ENCODE results near the gene CXCR3. TPM values are rescaled to one million over a fixed set of nuclear protein-coding genes. Genes with fewer than 3 reads are reported as not detected.

Gene CXCR3
- total RNA-seq, 1 experiment from 2014 or later = not detected

DNA sequence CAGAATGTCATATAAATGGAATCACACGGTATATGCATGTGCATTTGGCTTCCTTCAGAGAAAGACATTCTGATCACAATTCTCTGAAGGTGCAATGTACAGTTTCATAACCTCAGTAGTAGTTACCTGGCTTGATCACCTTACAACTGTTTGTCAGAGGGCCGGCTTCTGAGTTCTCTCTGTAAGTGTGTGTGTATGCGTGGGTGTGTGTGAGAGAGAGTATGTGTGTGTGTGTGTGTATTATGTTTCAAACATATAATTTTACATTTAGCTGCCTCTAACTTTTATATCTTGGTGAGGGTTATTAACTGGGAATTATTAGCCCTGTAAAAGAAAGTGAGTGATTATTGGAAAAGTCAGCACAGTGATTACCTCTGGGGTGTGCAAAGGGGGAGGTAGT lies 41.0 kb upstream of the CXCR3 start:
- no TSS peak for BruUV-seq (replicated peaks)
- no peak overlapping the region for H3K4me2 ChIP-seq (ENCODE audit: low read length)
- intact Hi-C loops (cut with micrococcal nuclease) = no loop called here
- no peaks in the 10 kb centered on the region for H3K9me3 ChIP-seq (ENCODE audit: control insufficient read depth in 1 of 2, insufficient read depth in 1 of 2, low read depth in 1 of 2, low read length in 2 of 2)
- H2AFZ ChIP-seq (ENCODE audit: low read depth, low read length, poor library complexity, severe bottlenecking) = no peak overlapping the region
- ChIA-PET RAD21 (ENCODE audit: low non-redundant PET in 1 of 2, low total read pairs in 2 of 2, uncharacterized antibody in 2 of 2, unreplicated experiment in 2 of 2) (no interaction called here), CTCF (no interaction called here), POLR2A (no interaction called here)
- H3K27ac ChIP-seq (ENCODE audit: low read depth, low read length) = no peak overlapping the region
- no peaks in the 10 kb centered on the region for H3K27me3 ChIP-seq (ENCODE audit: insufficient read depth, low read length)
- no peak overlapping the region for H3K9ac ChIP-seq (ENCODE audit: low read length)
- DNase-seq (ENCODE audit: low read depth, low spot score) (no peak), ATAC-seq (no peak)
- no peaks in the 10 kb centered on the region for H4K20me1 ChIP-seq (ENCODE audit: insufficient read depth)
- TF ChIP-seq SRF (IDR thresholded peaks at IDR 0.05; ENCODE audit: low read depth) (no peak), FOSL1 (IDR thresholded peaks at IDR 0.05; ENCODE audit: low read depth) (no peak), CBX3 (IDR thresholded peaks at IDR 0.05; ENCODE audit: low read depth) (no peak), YY1 (IDR thresholded peaks at IDR 0.05; ENCODE audit: extremely low read depth, insufficient replicate concordance, low read depth, low read length) (no peak), EZH2phosphoT487 (IDR thresholded peaks at IDR 0.05; ENCODE audit: borderline replicate concordance) (no peak), ELF1 (IDR thresholded peaks at IDR 0.05; ENCODE audit: borderline replicate concordance, low read depth) (no peak), SP1 (IDR thresholded peaks at IDR 0.05; ENCODE audit: low read depth) (no peak), POLR2A (IDR thresholded peaks at IDR 0.05; ENCODE audit: borderline replicate concordance, extremely low read depth, insufficient read depth, insufficient read length) (no peak), ZNF274 (IDR thresholded peaks at IDR 0.05; ENCODE audit: low read depth, low read length) (no peak), SIN3A (IDR thresholded peaks at IDR 0.05; ENCODE audit: low read depth) (no peak), CEBPB (IDR thresholded peaks at IDR 0.05; ENCODE audit: low read depth) (no peak), ZFX (IDR thresholded peaks at IDR 0.05) (no peak), EZH2 (IDR thresholded peaks at IDR 0.05) (no peak), RAD21 (IDR thresholded peaks at IDR 0.05; ENCODE audit: low read depth) (no peak), TCF7L2 (IDR thresholded peaks at IDR 0.05; ENCODE audit: borderline replicate concordance, extremely low read depth, insufficient read depth, insufficient read length) (no peak)
- TF ChIP-seq, protein P1, sequence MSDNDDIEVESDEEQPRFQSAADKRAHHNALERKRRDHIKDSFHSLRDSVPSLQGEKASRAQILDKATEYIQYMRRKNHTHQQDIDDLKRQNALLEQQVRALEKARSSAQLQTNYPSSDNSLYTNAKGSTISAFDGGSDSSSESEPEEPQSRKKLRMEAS (IDR thresholded peaks at IDR 0.05) = no peak
- TF ChIP-seq, protein P2, sequence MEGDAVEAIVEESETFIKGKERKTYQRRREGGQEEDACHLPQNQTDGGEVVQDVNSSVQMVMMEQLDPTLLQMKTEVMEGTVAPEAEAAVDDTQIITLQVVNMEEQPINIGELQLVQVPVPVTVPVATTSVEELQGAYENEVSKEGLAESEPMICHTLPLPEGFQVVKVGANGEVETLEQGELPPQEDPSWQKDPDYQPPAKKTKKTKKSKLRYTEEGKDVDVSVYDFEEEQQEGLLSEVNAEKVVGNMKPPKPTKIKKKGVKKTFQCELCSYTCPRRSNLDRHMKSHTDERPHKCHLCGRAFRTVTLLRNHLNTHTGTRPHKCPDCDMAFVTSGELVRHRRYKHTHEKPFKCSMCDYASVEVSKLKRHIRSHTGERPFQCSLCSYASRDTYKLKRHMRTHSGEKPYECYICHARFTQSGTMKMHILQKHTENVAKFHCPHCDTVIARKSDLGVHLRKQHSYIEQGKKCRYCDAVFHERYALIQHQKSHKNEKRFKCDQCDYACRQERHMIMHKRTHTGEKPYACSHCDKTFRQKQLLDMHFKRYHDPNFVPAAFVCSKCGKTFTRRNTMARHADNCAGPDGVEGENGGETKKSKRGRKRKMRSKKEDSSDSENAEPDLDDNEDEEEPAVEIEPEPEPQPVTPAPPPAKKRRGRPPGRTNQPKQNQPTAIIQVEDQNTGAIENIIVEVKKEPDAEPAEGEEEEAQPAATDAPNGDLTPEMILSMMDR (IDR thresholded peaks at IDR 0.05 in 2 of 3, conservative IDR thresholded peaks at IDR 0.05 in 1 of 3; ENCODE audit: borderline replicate concordance in 1 of 3, insufficient read depth in 1 of 3, low read depth in 2 of 3, low read length in 2 of 3) = no peak
- TF ChIP-seq, protein P3, sequence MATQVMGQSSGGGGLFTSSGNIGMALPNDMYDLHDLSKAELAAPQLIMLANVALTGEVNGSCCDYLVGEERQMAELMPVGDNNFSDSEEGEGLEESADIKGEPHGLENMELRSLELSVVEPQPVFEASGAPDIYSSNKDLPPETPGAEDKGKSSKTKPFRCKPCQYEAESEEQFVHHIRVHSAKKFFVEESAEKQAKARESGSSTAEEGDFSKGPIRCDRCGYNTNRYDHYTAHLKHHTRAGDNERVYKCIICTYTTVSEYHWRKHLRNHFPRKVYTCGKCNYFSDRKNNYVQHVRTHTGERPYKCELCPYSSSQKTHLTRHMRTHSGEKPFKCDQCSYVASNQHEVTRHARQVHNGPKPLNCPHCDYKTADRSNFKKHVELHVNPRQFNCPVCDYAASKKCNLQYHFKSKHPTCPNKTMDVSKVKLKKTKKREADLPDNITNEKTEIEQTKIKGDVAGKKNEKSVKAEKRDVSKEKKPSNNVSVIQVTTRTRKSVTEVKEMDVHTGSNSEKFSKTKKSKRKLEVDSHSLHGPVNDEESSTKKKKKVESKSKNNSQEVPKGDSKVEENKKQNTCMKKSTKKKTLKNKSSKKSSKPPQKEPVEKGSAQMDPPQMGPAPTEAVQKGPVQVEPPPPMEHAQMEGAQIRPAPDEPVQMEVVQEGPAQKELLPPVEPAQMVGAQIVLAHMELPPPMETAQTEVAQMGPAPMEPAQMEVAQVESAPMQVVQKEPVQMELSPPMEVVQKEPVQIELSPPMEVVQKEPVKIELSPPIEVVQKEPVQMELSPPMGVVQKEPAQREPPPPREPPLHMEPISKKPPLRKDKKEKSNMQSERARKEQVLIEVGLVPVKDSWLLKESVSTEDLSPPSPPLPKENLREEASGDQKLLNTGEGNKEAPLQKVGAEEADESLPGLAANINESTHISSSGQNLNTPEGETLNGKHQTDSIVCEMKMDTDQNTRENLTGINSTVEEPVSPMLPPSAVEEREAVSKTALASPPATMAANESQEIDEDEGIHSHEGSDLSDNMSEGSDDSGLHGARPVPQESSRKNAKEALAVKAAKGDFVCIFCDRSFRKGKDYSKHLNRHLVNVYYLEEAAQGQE (IDR thresholded peaks at IDR 0.05; ENCODE audit: low read depth) = no peak
- TF ChIP-seq, protein P4, sequence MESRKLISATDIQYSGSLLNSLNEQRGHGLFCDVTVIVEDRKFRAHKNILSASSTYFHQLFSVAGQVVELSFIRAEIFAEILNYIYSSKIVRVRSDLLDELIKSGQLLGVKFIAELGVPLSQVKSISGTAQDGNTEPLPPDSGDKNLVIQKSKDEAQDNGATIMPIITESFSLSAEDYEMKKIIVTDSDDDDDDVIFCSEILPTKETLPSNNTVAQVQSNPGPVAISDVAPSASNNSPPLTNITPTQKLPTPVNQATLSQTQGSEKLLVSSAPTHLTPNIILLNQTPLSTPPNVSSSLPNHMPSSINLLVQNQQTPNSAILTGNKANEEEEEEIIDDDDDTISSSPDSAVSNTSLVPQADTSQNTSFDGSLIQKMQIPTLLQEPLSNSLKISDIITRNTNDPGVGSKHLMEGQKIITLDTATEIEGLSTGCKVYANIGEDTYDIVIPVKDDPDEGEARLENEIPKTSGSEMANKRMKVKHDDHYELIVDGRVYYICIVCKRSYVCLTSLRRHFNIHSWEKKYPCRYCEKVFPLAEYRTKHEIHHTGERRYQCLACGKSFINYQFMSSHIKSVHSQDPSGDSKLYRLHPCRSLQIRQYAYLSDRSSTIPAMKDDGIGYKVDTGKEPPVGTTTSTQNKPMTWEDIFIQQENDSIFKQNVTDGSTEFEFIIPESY (IDR thresholded peaks at IDR 0.05; ENCODE audit: extremely low read depth, insufficient replicate concordance, low read length) = no peak
- H3K4me1 ChIP-seq (ENCODE audit: control insufficient read depth in 1 of 2, insufficient read depth in 2 of 2, low read length in 2 of 2) = no peaks in the 10 kb centered on the region; a peak in 1 of 4 replicates
- no peaks in the 10 kb centered on the region for H3K9me2 ChIP-seq (ENCODE audit: insufficient read depth)
- H3K79me2 ChIP-seq (ENCODE audit: insufficient read depth, low read length) = no peaks in the 10 kb centered on the region
- no peaks in the 10 kb centered on the region for H3K36me3 ChIP-seq (ENCODE audit: control insufficient read depth in 1 of 2, insufficient read depth in 2 of 2, low read length in 2 of 2)
- H3K4me3 ChIP-seq (replicated peaks in 1 of 2; ENCODE audit: low read depth in 1 of 2, low read length in 2 of 2) = no peak overlapping the region

All from HCT116 (cell line).